SK-N-MC (cell line): ENCODE results near the gene EFCAB6.

Experiments
- EZH2 ChIP-seq: fragments of 200-600 bp; sonication (generic); IDR thresholded peaks from one replicate; pipeline ENCODE4 v1.6.1; 2017; ENCODE audit warnings: antibody characterized with exemption
- POLR2AphosphoS5 ChIP-seq: IDR thresholded peaks from 2 replicates; pipeline ENCODE4 v1.6.1; 2012; ENCODE audit warnings: mild to moderate bottlenecking, low read depth, low read length, borderline replicate concordance

DNA sequence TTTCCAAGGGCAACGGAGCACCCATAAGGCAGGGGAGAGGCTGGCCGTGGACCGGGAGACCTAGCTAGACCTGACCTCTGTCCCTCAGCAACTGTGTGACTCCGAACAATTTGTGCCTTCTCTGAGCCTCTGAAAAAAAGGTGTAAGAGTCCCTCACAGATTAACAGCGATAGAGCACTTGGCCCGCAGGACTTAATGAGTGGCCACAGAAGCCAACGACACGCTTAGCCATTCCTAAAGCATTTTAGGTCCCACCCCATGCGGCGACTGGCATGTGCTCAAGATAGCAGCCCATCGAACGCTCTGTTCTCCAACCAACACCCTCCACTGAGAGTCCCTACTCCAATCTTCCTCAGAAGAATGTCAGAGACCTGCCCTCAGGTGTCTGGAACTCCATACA is 48.7 kb upstream of the EFCAB6 start:
- TF ChIP-seq POLR2AphosphoS5: no peak
- TF ChIP-seq EZH2: no peak
